A673 (cell line): ENCODE measurements around the gene G6PD. TPM values are rescaled to one million over a fixed set of nuclear protein-coding genes. Genes with fewer than 3 reads are reported as not detected.

Experiments used
- BruUV-seq: library from RNA; stranded (reverse); fragments of 400-500 nt; replicated peaks from 2 replicates; lab custom pipeline; 2021; lab: Mats Ljungman, UMichigan
- CTCF ChIA-PET: fragments of 300-600 bp; sonication (Branson Sonifier 250); formaldehyde crosslinking; loops from one replicate; lab custom pipeline; 2022; ENCODE audit warnings: antibody characterized with exemption; lab: Charles Lee
- POLR2A ChIA-PET: fragments of 300-600 bp; sonication (Branson Sonifier 250); formaldehyde crosslinking; loops from one replicate; lab custom pipeline; 2022; ENCODE audit warnings: antibody characterized with exemption; ENCODE audit not compliant: low non-redundant PET; lab: Charles Lee
- DNase-seq: peaks from one replicate; pipeline ENCODE4 v3.0.0-alpha.2; 2015; ENCODE audit warnings: low spot score
- H3K27ac ChIP-seq: fragments of 200-600 bp; sonication (generic); 2 replicates; pipeline ENCODE4 v1.5.1; 2016; ENCODE audit warnings: mixed run types, low read depth, mild to moderate bottlenecking, mixed read lengths, antibody characterized with exemption, low read length; ENCODE audit not compliant: poor library complexity, severe bottlenecking
- H3K27me3 ChIP-seq: fragments of 200-600 bp; sonication (generic); replicated peaks from 2 replicates; pipeline ENCODE4 v1.6.1; 2017; ENCODE audit warnings: mixed run types, low read depth, mild to moderate bottlenecking, mixed read lengths, antibody characterized with exemption, low read length; ENCODE audit not compliant: insufficient read depth, poor library complexity
- H3K36me3 ChIP-seq: fragments of 200-600 bp; sonication (generic); 2 replicates; pipeline ENCODE4 v1.6.1; 2016; ENCODE audit warnings: mixed run types, mild to moderate bottlenecking, mixed read lengths, antibody characterized with exemption, low read length; ENCODE audit not compliant: insufficient read depth, poor library complexity, severe bottlenecking
- H3K4me1 ChIP-seq: fragments of 200-600 bp; sonication (generic); 2 replicates; pipeline ENCODE4 v1.6.1; 2017; ENCODE audit warnings: mixed run types, mild to moderate bottlenecking, mixed read lengths, antibody characterized with exemption, low read length; ENCODE audit not compliant: insufficient read depth, poor library complexity, severe bottlenecking
- H3K4me3 ChIP-seq: fragments of 200-600 bp; sonication (generic); 2 replicates; pipeline ENCODE4 v1.5.1; 2016; ENCODE audit warnings: low read depth, mixed run types, mild to moderate bottlenecking, mixed read lengths, low read length; ENCODE audit not compliant: poor library complexity, severe bottlenecking
- H3K9me3 ChIP-seq: fragments of 200-600 bp; sonication (generic); 2 replicates; pipeline ENCODE4 v1.6.1; 2016; ENCODE audit warnings: mixed run types, low read depth, mild to moderate bottlenecking, mixed read lengths, antibody characterized with exemption, low read length; ENCODE audit not compliant: poor library complexity, severe bottlenecking
- EZH2 ChIP-seq: fragments of 200-600 bp; sonication (generic); IDR thresholded peaks from 2 replicates; pipeline ENCODE4 v1.6.1; 2017; ENCODE audit warnings: borderline replicate concordance, low read depth, mild to moderate bottlenecking, mixed read lengths, antibody characterized with exemption, low read length; ENCODE audit not compliant: poor library complexity, severe bottlenecking
- intact Hi-C: fragments of 100-400 bp; cut with micrococcal nuclease; formaldehyde crosslinking; loops from one replicate; pipeline ENCODE4 v1.10.0; 2022; ENCODE audit not compliant: unreplicated experiment
- total RNA-seq: library from RNA; stranded (reverse); gene quantifications from 2 replicates; pipeline ENCODE4 v1.2.3, GENCODE V29; 2021
- TF ChIP-seq, protein P1 (sequence below): fragments of 300-800, 200-600 bp; sonication (generic); conservative IDR thresholded peaks from 2 replicates; pipeline ENCODE4 v1.5.1; 2017; ENCODE audit warnings: low read depth, mild to moderate bottlenecking, antibody characterized with exemption, low read length, moderate library complexity, mixed read lengths

Gene G6PD
- total RNA-seq, 1 experiment from 2014 or later, result 203 TPM

DNA sequence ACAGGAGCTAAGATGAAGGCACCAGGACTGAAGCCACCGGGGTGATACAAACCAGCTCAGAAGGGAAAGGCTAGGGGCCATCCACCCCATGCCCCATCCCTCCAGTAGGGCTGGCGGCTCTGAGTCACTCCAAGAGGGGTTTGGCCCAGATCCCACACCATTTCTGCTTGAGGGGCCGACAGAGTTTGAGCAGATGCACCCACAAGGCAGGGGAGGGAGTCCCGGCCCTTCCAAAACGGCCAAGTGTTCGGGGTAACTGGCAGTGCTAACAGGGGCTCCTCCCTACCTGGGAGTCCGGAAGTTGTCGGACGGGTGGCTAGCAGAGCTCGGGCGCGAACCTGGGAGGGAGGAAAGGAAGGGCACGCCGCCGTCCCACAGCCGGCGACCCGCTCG, 56.6 kb downstream of the G6PD start:
- intact Hi-C loops, result no loop called here
- BruUV-seq, result no TSS peak

DNA sequence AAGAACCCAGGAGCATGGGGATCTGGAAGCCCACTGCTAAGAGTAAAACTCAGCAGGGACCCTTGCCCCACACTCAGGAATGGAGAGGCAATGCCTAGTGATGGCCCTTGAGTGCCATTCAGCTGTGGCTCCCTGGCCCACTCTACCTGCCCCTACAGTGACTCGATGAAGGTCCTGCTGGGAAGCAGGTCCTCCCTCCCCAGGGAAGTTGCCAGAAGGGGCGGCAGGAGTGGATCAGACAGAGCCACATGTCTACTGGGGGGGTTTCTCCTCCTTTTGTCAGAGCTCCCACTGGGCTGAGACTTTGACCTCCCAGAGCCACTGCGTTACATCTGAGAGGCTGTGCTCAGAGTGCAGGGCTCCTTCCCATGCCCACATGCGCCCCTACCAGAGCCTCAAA, 57.5 kb downstream of the G6PD start:
- BruUV-seq, result no TSS peak
- DNase-seq, result no peak
- ChIA-PET CTCF (no interaction called here), POLR2A (no interaction called here)
- intact Hi-C loops, result no loop called here
- H3K27me3 ChIP-seq, result no peaks in the 10 kb centered on the region
- H3K36me3 ChIP-seq, result peaks cover 11% of the 10 kb centered on the region
- H3K4me1 ChIP-seq, result peaks cover 5% of the 10 kb centered on the region
- TF ChIP-seq EZH2, result no peak
- TF ChIP-seq, protein P1, sequence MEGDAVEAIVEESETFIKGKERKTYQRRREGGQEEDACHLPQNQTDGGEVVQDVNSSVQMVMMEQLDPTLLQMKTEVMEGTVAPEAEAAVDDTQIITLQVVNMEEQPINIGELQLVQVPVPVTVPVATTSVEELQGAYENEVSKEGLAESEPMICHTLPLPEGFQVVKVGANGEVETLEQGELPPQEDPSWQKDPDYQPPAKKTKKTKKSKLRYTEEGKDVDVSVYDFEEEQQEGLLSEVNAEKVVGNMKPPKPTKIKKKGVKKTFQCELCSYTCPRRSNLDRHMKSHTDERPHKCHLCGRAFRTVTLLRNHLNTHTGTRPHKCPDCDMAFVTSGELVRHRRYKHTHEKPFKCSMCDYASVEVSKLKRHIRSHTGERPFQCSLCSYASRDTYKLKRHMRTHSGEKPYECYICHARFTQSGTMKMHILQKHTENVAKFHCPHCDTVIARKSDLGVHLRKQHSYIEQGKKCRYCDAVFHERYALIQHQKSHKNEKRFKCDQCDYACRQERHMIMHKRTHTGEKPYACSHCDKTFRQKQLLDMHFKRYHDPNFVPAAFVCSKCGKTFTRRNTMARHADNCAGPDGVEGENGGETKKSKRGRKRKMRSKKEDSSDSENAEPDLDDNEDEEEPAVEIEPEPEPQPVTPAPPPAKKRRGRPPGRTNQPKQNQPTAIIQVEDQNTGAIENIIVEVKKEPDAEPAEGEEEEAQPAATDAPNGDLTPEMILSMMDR, result no peak
- H3K9me3 ChIP-seq, result no peaks in the 10 kb centered on the region
- no peak overlapping the region for H3K4me3 ChIP-seq
- H3K27ac ChIP-seq, result no peak overlapping the region

More for the DNA sequence above, 56.6 kb downstream of the G6PD start:
- Histone ChIP-seq H3K9me3 (no peaks in the 10 kb centered on the region), H3K4me1 (peaks cover 5% of the 10 kb centered on the region), H3K27ac (peak overlapping the region; percentile 80), H3K27me3 (no peaks in the 10 kb centered on the region), H3K36me3 (peaks cover 4% of the 10 kb centered on the region), H3K4me3 (peak overlapping the region; percentile 60)
- TF ChIP-seq, protein P1, result no peak
- TF ChIP-seq EZH2, result no peak
- no peak for DNase-seq
- CTCF ChIA-PET, result no interaction called here
- POLR2A ChIA-PET, result no interaction called here

DNA sequence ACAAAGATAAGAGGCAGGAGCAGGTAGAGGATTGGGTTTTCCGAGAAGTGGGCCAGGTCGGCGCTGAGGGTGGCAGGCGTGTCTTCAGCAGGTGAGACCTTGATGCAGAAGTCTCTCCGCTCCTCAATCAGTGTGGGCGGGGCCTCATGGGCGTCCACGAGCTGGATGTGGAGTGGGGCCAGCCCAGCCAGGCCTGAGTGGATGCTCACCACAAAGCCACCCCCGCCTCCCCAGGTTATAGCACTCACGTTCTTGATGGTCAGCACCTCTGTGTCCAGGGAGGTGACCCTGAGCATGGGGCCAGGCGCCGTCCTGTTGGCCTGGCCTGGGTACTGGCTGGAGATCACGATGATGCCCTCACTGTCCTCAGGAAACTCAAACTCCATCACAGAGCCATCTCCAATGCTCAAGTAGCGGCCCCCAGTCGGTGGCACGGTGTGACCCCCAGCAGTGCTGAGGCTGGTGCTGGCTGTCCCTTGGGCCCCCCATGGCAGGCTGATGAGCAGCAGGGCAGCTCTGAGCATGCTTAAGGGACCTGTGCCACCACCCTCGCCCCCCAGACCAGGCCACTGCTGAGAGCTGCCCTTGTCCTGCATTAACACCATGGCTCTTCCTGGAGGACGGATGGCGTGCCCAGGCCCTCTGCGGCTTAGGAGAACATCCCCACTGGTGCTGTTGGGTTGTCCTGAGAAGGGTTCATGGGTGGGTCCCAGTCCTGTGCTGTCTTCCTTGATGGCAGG, 58.1 kb downstream of the G6PD start:
- Histone ChIP-seq H3K27ac (no peak overlapping the region), H3K4me1 (peaks cover 5% of the 10 kb centered on the region), H3K36me3 (peaks cover 11% of the 10 kb centered on the region), H3K9me3 (no peaks in the 10 kb centered on the region), H3K27me3 (no peaks in the 10 kb centered on the region), H3K4me3 (no peak overlapping the region)
- TF ChIP-seq, protein P1, result no peak
- no peak for TF ChIP-seq EZH2
- POLR2A ChIA-PET, result no interaction called here
- intact Hi-C loops, result no loop called here
- no peak for DNase-seq
- CTCF ChIA-PET, result no interaction called here
- no TSS peak for BruUV-seq
